Neuronal stem cell (in vitro differentiated cells): Measurements from ENCODE around the gene CNKSR2.

Source experiments
- DNase-seq: peaks from one replicate; pipeline ENCODE4 v3.0.0-alpha.2; 2013; ENCODE audit warnings: low spot score
- H2AFZ ChIP-seq: one replicate; pipeline ENCODE4 v1.6.1; 2013; ENCODE audit warnings: mild to moderate bottlenecking, low read length, inconsistent platforms
- H2AK5ac ChIP-seq: 2 replicates; pipeline ENCODE4 v1.6.1; 2013; ENCODE audit warnings: low read depth, mild to moderate bottlenecking, inconsistent platforms, low read length, moderate library complexity, mixed read lengths
- H2BK120ac ChIP-seq: 2 replicates; pipeline ENCODE4 v1.6.1; 2013; ENCODE audit warnings: low read depth, mild to moderate bottlenecking, inconsistent platforms, low read length, moderate library complexity, mixed read lengths
- H2BK12ac ChIP-seq: one replicate; pipeline ENCODE4 v1.6.1; 2013; ENCODE audit warnings: low read length, inconsistent platforms
- H2BK15ac ChIP-seq: 2 replicates; pipeline ENCODE4 v1.6.1; 2013; ENCODE audit warnings: mild to moderate bottlenecking, low read length, inconsistent platforms, mixed read lengths
- H2BK5ac ChIP-seq: one replicate; pipeline ENCODE4 v1.6.1; 2013; ENCODE audit warnings: inconsistent platforms, mild to moderate bottlenecking, low read length, moderate library complexity
- H3K14ac ChIP-seq: one replicate; pipeline ENCODE4 v1.6.1; 2013; ENCODE audit warnings: low read length, inconsistent platforms
- H3K18ac ChIP-seq: 2 replicates; pipeline ENCODE4 v1.6.1; 2013; ENCODE audit warnings: low read length, inconsistent platforms
- H3K23ac ChIP-seq: 2 replicates; pipeline ENCODE4 v1.6.1; 2013; ENCODE audit warnings: low read depth, mild to moderate bottlenecking, mixed read lengths, low read length, inconsistent platforms; ENCODE audit not compliant: poor library complexity
- H3K27ac ChIP-seq: replicated peaks from 3 replicates; pipeline ENCODE4 v1.5.1; 2013; ENCODE audit warnings: low read length, inconsistent platforms
- H3K27me3 ChIP-seq, 3 experiments: 2 replicates each; pipeline ENCODE4 v1.6.1; 2013; ENCODE audit warnings: low read length in 3 of 3, mild to moderate bottlenecking in 2 of 3, inconsistent platforms in 1 of 3, low read depth in 1 of 3, mixed read lengths in 1 of 3, moderate library complexity in 1 of 3; ENCODE audit not compliant: control insufficient read depth in 3 of 3, insufficient read depth in 3 of 3
- H3K36me3 ChIP-seq, 2 donors: replicated peaks in 1 of 2; 2 replicates each; pipeline ENCODE4 v1.6.1; 2013; ENCODE audit warnings: low read length in 2 of 2; ENCODE audit not compliant: control insufficient read depth in 2 of 2, insufficient read depth in 2 of 2
- H3K4ac ChIP-seq: 2 replicates; pipeline ENCODE4 v1.6.1; 2013; ENCODE audit warnings: inconsistent platforms, mild to moderate bottlenecking, low read length, moderate library complexity
- H3K4me1 ChIP-seq, 2 donors: 1 replicate in 1 of 2; 2 replicates in 1 of 2; pipeline ENCODE4 v1.6.1; 2013; ENCODE audit warnings: low read length in 2 of 2, low read depth in 1 of 2; ENCODE audit not compliant: control insufficient read depth in 2 of 2, insufficient read depth in 1 of 2
- H3K4me2 ChIP-seq: one replicate; pipeline ENCODE4 v1.6.1; 2013; ENCODE audit warnings: mild to moderate bottlenecking, low read length, inconsistent platforms; ENCODE audit not compliant: insufficient read depth, poor library complexity, severe bottlenecking
- H3K4me3 ChIP-seq, 2 donors: 2 replicates each; pipeline ENCODE4 v1.5.1; 2013; ENCODE audit warnings: low read length in 2 of 2, mild to moderate bottlenecking in 2 of 2, inconsistent platforms in 1 of 2, moderate library complexity in 1 of 2
- H3K79me1 ChIP-seq: one replicate; pipeline ENCODE4 v1.6.1; 2013; ENCODE audit warnings: low read depth, mild to moderate bottlenecking, inconsistent platforms, low read length, moderate library complexity
- H3K9ac ChIP-seq: one replicate; pipeline ENCODE4 v1.6.1; 2013; ENCODE audit warnings: mild to moderate bottlenecking, low read depth, low read length, inconsistent platforms; ENCODE audit not compliant: poor library complexity
- H3K9me3 ChIP-seq, 2 donors: replicated peaks in 1 of 2; 2 replicates each; pipeline versions ENCODE3 to v1.6.1; 2013; ENCODE audit warnings: low read length in 2 of 2, mild to moderate bottlenecking in 2 of 2, inconsistent platforms in 1 of 2, low read depth in 1 of 2, mixed read lengths in 1 of 2, moderate library complexity in 1 of 2; ENCODE audit not compliant: control insufficient read depth in 2 of 2, insufficient read depth in 1 of 2
- H4K8ac ChIP-seq: one replicate; pipeline ENCODE4 v1.6.1; 2013; ENCODE audit warnings: low read depth, mild to moderate bottlenecking, inconsistent platforms, low read length, moderate library complexity
- H4K91ac ChIP-seq: one replicate; pipeline ENCODE4 v1.6.1; 2013; ENCODE audit warnings: low read length, low read depth, mild to moderate bottlenecking, inconsistent platforms; ENCODE audit not compliant: poor library complexity
- WGBS, 2 donors: extraction: QIAGEN DNeasy Blood & Tissue Kit; methylation state at CpG; one replicate each; pipeline ENCODE4 v1.1.7; 2013; ENCODE audit warnings: missing lambda C conversion rate in 2 of 2, mixed read lengths in 1 of 2; ENCODE audit not compliant: insufficient read length in 2 of 2, insufficient replicate concordance in 1 of 2; ENCODE audit errors: extremely low coverage in 2 of 2; 5-methylcytosine and 5-hydroxymethylcytosine counted together

CNKSR2 gene

GRCh38 chrX:21384178-21384577 lies 10.0 kb downstream of the CNKSR2 start:
- WGBS, 2 donors, result no CpG with 5 or more reads among the region's 1 CpG
- Histone ChIP-seq H3K27ac (no peak overlapping the region), H3K27me3 (no peaks in the 10 kb centered on the region)

DNA sequence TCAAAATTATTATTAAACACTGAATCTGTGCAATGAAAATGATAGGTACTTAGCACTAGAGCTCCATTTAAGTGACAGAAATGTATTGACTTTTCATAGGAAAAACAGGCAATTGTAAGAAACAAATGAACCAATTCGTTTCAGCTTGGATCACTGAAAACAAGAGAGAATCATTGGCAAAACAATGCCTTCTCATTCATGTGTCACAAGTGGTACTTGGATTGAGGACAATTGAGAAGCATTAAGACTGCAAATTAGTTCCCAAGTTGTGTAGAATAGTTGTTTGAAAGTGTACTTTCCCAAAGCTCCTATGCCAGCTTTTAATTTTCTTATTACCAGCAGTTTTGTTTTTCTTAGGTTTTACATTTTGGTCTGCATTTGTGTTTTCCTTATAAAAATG lies 20.6 kb downstream of the CNKSR2 start:
- no peak overlapping the region for H2BK12ac ChIP-seq
- DNase-seq, result no peak
- no peak overlapping the region for H3K27ac ChIP-seq
- H3K9ac ChIP-seq, result no peak overlapping the region
- H3K18ac ChIP-seq, result no peak overlapping the region
- H4K91ac ChIP-seq, result no peak overlapping the region
- no peak overlapping the region for H3K14ac ChIP-seq
- no peak overlapping the region for H3K23ac ChIP-seq
- H3K4me3 ChIP-seq, result no peak overlapping the region
- no peak overlapping the region for H2BK5ac ChIP-seq
- H3K4me2 ChIP-seq, result no peak overlapping the region
- no peak overlapping the region for H3K4ac ChIP-seq
- H2AFZ ChIP-seq, result no peak overlapping the region
- no peak overlapping the region for H2BK120ac ChIP-seq
- no peaks in the 10 kb centered on the region for H3K4me1 ChIP-seq
- H4K8ac ChIP-seq, result no peak overlapping the region
- H3K36me3 ChIP-seq, result no peaks in the 10 kb centered on the region
- no peak overlapping the region for H2BK15ac ChIP-seq
- H3K9me3 ChIP-seq, result peaks cover 4 to 8% of the 10 kb centered on the region in 2 donors
- no peaks in the 10 kb centered on the region for H3K79me1 ChIP-seq
- H3K27me3 ChIP-seq, result no peaks in the 10 kb centered on the region
- WGBS, 2 donors, result no CpG with 5 or more reads among the region's 1 CpG
- H2AK5ac ChIP-seq, result no peak overlapping the region

More at GRCh38 chrX:21384178-21384577, 10.0 kb downstream of the CNKSR2 start:
- Histone ChIP-seq H3K9me3 (no peaks in the 10 kb centered on the region), H3K18ac (no peak overlapping the region), H4K8ac (no peak overlapping the region), H3K36me3 (no peaks in the 10 kb centered on the region), H3K4ac (no peak overlapping the region), H2AFZ (no peak overlapping the region), H2BK5ac (no peak overlapping the region), H2BK120ac (no peak overlapping the region), H2AK5ac (no peak overlapping the region), H3K4me1 (no peaks in the 10 kb centered on the region), H3K14ac (no peak overlapping the region), H3K79me1 (no peaks in the 10 kb centered on the region), H3K4me3 (no peak overlapping the region), H2BK12ac (no peak overlapping the region), H2BK15ac (no peak overlapping the region), H3K4me2 (no peak overlapping the region), H3K23ac (no peak overlapping the region), H3K9ac (no peak overlapping the region), H4K91ac (no peak overlapping the region)
- no peak for DNase-seq

DNA sequence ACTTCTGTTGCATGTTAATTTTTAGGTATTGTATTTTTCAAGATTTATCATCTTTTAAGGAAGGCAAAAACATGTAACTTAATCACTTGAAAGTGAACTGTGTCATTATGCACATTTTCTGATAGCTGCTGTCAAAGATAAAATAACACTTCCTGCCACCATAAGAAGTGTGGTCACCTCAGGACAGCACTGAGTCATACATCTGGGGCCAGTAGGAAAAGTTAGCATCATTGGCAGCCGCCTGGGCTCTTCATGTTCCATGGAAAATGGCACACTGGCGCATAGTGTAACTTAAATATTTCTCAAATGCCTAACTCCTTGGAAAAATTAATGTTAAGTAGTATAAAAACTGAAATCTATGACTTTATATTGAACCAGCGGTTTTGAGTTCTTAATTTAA lies 24.2 kb downstream of the CNKSR2 start:
- no peak overlapping the region for H2BK12ac ChIP-seq
- no peak overlapping the region for H3K9ac ChIP-seq
- no peak overlapping the region for H2BK15ac ChIP-seq
- no peak overlapping the region for H3K23ac ChIP-seq
- no peak overlapping the region for H3K4ac ChIP-seq
- no peak overlapping the region for H3K4me2 ChIP-seq
- no peak overlapping the region for H2AK5ac ChIP-seq
- WGBS, 2 donors, result no CpG with 5 or more reads among the region's 3 CpGs
- no peak overlapping the region for H3K18ac ChIP-seq
- H3K27ac ChIP-seq, result no peak overlapping the region
- H3K36me3 ChIP-seq, result no peaks in the 10 kb centered on the region
- no peak overlapping the region for H2BK120ac ChIP-seq
- no peak overlapping the region for H2BK5ac ChIP-seq
- no peak overlapping the region for H3K14ac ChIP-seq
- H3K27me3 ChIP-seq, result no peaks in the 10 kb centered on the region
- no peak overlapping the region for H4K91ac ChIP-seq
- no peaks in the 10 kb centered on the region for H3K4me1 ChIP-seq
- no peak overlapping the region for H4K8ac ChIP-seq
- H2AFZ ChIP-seq, result no peak overlapping the region
- no peaks in the 10 kb centered on the region for H3K9me3 ChIP-seq
- DNase-seq, result no peak
- no peak overlapping the region for H3K4me3 ChIP-seq
- H3K79me1 ChIP-seq, result no peaks in the 10 kb centered on the region

DNA sequence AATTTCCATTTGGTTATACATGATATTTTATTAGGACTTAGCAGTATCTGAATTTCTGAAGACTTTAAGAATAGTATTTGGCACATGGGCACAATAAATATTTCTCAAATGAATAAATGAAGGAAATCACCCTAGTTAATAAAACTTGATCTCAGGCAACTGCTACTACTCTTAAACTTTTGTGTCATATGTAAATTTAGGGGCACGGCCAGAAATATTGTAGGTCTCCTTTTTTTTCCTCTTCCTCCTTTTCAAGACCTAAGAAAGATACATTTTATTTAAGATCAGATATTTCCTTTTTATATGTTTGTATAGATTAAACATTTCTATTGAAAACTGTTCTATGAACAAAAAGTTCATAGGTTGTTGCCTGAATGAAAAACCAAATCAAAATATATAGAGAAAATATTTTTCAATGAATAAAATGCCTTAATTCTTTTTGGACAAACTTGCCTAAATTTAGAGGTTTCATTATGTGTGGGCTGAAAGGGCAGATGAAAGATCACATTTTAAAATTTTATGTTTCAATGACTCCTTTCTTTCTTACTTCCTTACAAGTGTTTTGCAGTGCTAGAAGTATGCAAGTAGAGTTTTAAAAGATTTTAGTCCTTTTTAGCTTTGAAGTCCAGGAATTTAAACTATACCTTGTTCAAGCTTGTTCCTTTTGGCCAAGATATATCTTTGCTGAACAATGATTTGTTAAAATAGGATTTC lies 26.3 kb downstream of the CNKSR2 start:
- Histone ChIP-seq H2BK120ac (no peak overlapping the region), H3K36me3 (no peaks in the 10 kb centered on the region), H3K4me2 (no peak overlapping the region), H2AK5ac (no peak overlapping the region), H3K4me3 (no peak overlapping the region), H3K9me3 (no peaks in the 10 kb centered on the region), H3K18ac (no peak overlapping the region), H2BK12ac (no peak overlapping the region), H3K27ac (no peak overlapping the region), H3K23ac (no peak overlapping the region), H3K4ac (no peak overlapping the region), H3K79me1 (no peaks in the 10 kb centered on the region), H3K14ac (no peak overlapping the region), H4K8ac (no peak overlapping the region), H2AFZ (no peak overlapping the region), H3K4me1 (no peaks in the 10 kb centered on the region), H2BK5ac (no peak overlapping the region), H3K9ac (no peak overlapping the region), H4K91ac (no peak overlapping the region), H3K27me3 (no peaks in the 10 kb centered on the region), H2BK15ac (no peak overlapping the region)
- WGBS, 2 donors, result no CpG with 5 or more reads among the region's 1 CpG
- no peak for DNase-seq
